Activated B cell treated with CpG ODN at 0.5 μM for 24 hours (primary cell): ENCODE results near the gene MARCHF11. TPM values are rescaled to one million over a fixed set of nuclear protein-coding genes. Genes with fewer than 3 reads are reported as not detected.

ENCODE experiments used
- ATAC-seq: fragments of 200-7000 bp; cut with Tn5 transposase; one replicate; pipeline ENCODE4 v1.10.0; 2021; ENCODE audit warnings: low read depth, mild to moderate bottlenecking, moderate library complexity
- CTCF ChIA-PET: fragments of 350-600 bp; sonication (Branson Sonifier 250); formaldehyde crosslinking; loops from one replicate; lab custom pipeline; 2021; ENCODE audit warnings: antibody characterized with exemption; lab: Charles Lee
- POLR2A ChIA-PET: fragments of 350-600 bp; sonication (Branson Sonifier 250); formaldehyde crosslinking; loops from one replicate; lab custom pipeline; 2021; ENCODE audit warnings: antibody characterized with exemption; lab: Charles Lee
- DNase-seq: peaks from one replicate; pipeline ENCODE4 v3.0.0; 2022
- H3K27ac Mint-ChIP-seq: one replicate; pipeline ENCODE4 v1.8.0; 2020; ENCODE audit warnings: mixed read lengths
- H3K27me3 Mint-ChIP-seq: one replicate; pipeline ENCODE4 v1.8.0; 2021; ENCODE audit warnings: mixed read lengths
- H3K36me3 Mint-ChIP-seq: one replicate; pipeline ENCODE4 v1.8.0; 2021; ENCODE audit warnings: low read depth, mixed read lengths
- H3K4me1 Mint-ChIP-seq: one replicate; pipeline ENCODE4 v1.8.0; 2021; ENCODE audit warnings: mixed read lengths
- H3K4me3 Mint-ChIP-seq: one replicate; pipeline ENCODE4 v1.8.0; 2020; ENCODE audit warnings: mild to moderate bottlenecking, mixed read lengths
- H3K9me3 Mint-ChIP-seq: one replicate; pipeline ENCODE4 v1.8.0; 2020; ENCODE audit warnings: mixed read lengths
- CTCF ChIP-seq: fragments of 200-600 bp; IDR thresholded peaks from one replicate; pipeline ENCODE4 v1.8.0; 2022; ENCODE audit warnings: antibody characterized with exemption, mild to moderate bottlenecking
- intact Hi-C: fragments of 100-400 bp; cut with micrococcal nuclease; formaldehyde crosslinking; loops from one replicate; pipeline ENCODE4 v1.15.1; 2024
- total RNA-seq: library from RNA; stranded (reverse); gene quantifications from 2 replicates; pipeline ENCODE4 v1.2.3, GENCODE V29; 2022

Gene MARCHF11
- total RNA-seq, 1 donor from 2014 or later: not detected

- no peak for ATAC-seq
- Mint-ChIP-seq H3K4me3 (no peak overlapping the region), H3K9me3 (peaks cover 2% of the 10 kb centered on the region), H3K4me1 (no peaks in the 10 kb centered on the region), H3K27me3 (no peaks in the 10 kb centered on the region), H3K27ac (no peak overlapping the region), H3K36me3 (no peaks in the 10 kb centered on the region)
- no peak for TF ChIP-seq CTCF
- POLR2A ChIA-PET: no interaction called here
- intact Hi-C loops: no loop called here
- DNase-seq: no peak
- CTCF ChIA-PET: no interaction called here
Observed at GRCh38 chr5:16095612-16096011, 84.0 kb downstream of the MARCHF11 start.

GRCh38 chr5:16090270-16090669, 89.3 kb downstream of the MARCHF11 start:
- Mint-ChIP-seq H3K36me3 (no peaks in the 10 kb centered on the region), H3K27me3 (no peaks in the 10 kb centered on the region), H3K27ac (no peak overlapping the region), H3K9me3 (no peaks in the 10 kb centered on the region), H3K4me3 (no peak overlapping the region), H3K4me1 (no peaks in the 10 kb centered on the region)
- intact Hi-C loops: no loop called here
- ATAC-seq: no peak
- no peak for TF ChIP-seq CTCF
- ChIA-PET POLR2A (no interaction called here), CTCF (no interaction called here)
- DNase-seq: no peak

GRCh38 chr5:16082982-16083381, 96.6 kb downstream of the MARCHF11 start:
- H3K4me3 Mint-ChIP-seq: no peak overlapping the region
- no peaks in the 10 kb centered on the region for H3K9me3 Mint-ChIP-seq
- TF ChIP-seq CTCF: no peak
- ChIA-PET POLR2A (no interaction called here), CTCF (no interaction called here)
- no peak overlapping the region for H3K27ac Mint-ChIP-seq
- intact Hi-C loops: no loop called here
- DNase-seq (no peak), ATAC-seq (no peak)
- no peaks in the 10 kb centered on the region for H3K27me3 Mint-ChIP-seq
- H3K36me3 Mint-ChIP-seq: no peaks in the 10 kb centered on the region
- no peaks in the 10 kb centered on the region for H3K4me1 Mint-ChIP-seq

- H3K4me3 Mint-ChIP-seq: no peak overlapping the region
- TF ChIP-seq CTCF: no peak
Observed at GRCh38 chr5:16082053-16082452, 97.5 kb downstream of the MARCHF11 start.

GRCh38 chr5:16081376-16081955, 98.1 kb downstream of the MARCHF11 start:
- ChIA-PET CTCF (no interaction called here), POLR2A (no interaction called here)
- Mint-ChIP-seq H3K27ac (no peak overlapping the region), H3K9me3 (no peaks in the 10 kb centered on the region), H3K36me3 (no peaks in the 10 kb centered on the region), H3K4me1 (no peaks in the 10 kb centered on the region), H3K27me3 (no peaks in the 10 kb centered on the region), H3K4me3 (no peak overlapping the region)
- intact Hi-C loops: no loop called here
- DNase-seq (no peak), ATAC-seq (no peak)
- TF ChIP-seq CTCF: no peak

More at GRCh38 chr5:16082053-16082452, 97.5 kb downstream of the MARCHF11 start:
- ATAC-seq (no peak), DNase-seq (no peak)
- no peaks in the 10 kb centered on the region for H3K9me3 Mint-ChIP-seq
- H3K27ac Mint-ChIP-seq: no peak overlapping the region
- no peaks in the 10 kb centered on the region for H3K4me1 Mint-ChIP-seq
- H3K27me3 Mint-ChIP-seq: no peaks in the 10 kb centered on the region
- POLR2A ChIA-PET: no interaction called here
- H3K36me3 Mint-ChIP-seq: no peaks in the 10 kb centered on the region
- intact Hi-C loops: no loop called here
- CTCF ChIA-PET: no interaction called here
